OCI-LY7 (cell line): ENCODE results near the gene RPS17.
"Not testable (repeated sequence)": the region's sequence is repeated elsewhere in the genome, so short reads cannot be mapped to it uniquely, and the experiment has no call there.

ENCODE experiments used
- CTCF ChIP-seq: fragments of 200-600 bp; sonication (generic); conservative IDR thresholded peaks from 2 replicates; pipeline ENCODE4 v1.5.1; 2014; ENCODE audit warnings: mild to moderate bottlenecking, antibody characterized with exemption, low read length, moderate library complexity, mixed read lengths
- EZH2phosphoT487 ChIP-seq: fragments of 200-600 bp; sonication (generic); IDR thresholded peaks from 2 replicates; pipeline ENCODE4 v1.6.1; 2018; ENCODE audit warnings: low read depth, borderline replicate concordance, mild to moderate bottlenecking, mixed run types, antibody characterized with exemption, low read length, moderate library complexity, mixed read lengths

GRCh38 chr15:82534457-82534861 is 5.8 kb downstream of the RPS17 start:
- TF ChIP-seq CTCF, EZH2phosphoT487: not testable (repeated sequence)
